Measurements from ENCODE around the gene SLC7A11. TPM values are rescaled to one million over a fixed set of nuclear protein-coding genes. Genes with fewer than 3 reads are reported as not detected.

SLC7A11 gene
- 1 to 10 TPM; 4.4 to 4.9 TPM for total RNA-seq

- H3K36me3 Mint-ChIP-seq (ENCODE audit: low read depth): no peaks in the 10 kb centered on the region
- H3K27ac Mint-ChIP-seq: peak within 1 kb of the TSS; percentile 88
- H3K4me3 Mint-ChIP-seq: peak within 1 kb of the TSS; percentile 78
- ChIA-PET POLR2A (interaction anchor here (0.6 to 0.8 kb wide), 2 partner anchors 9 to 666 kb away, joined by 3 to 4 read pairs; no protein-coding TSS in a partner anchor), CTCF (interaction anchor here (0.5 to 1.0 kb wide), 2 partner anchors 11 to 281 kb away, joined by 3 to 4 read pairs; no protein-coding TSS in a partner anchor)
- ATAC-seq (peak; percentile 95), DNase-seq (peak; percentile 75)
- intact Hi-C loops (cut with DNase I, micrococcal nuclease): loop anchor here in 1 of 2 experiments (2.0 to 5.0 kb wide), 4 partner anchors 775 to 1025 kb away; partner anchors contain the start of genes ELF2 and NOCT
- peaks cover 7% of the 10 kb centered on the region for H3K4me1 Mint-ChIP-seq
- H3K27me3 Mint-ChIP-seq: no peaks in the 10 kb centered on the region
- H3K9me3 Mint-ChIP-seq (ENCODE audit: low read depth): no peaks in the 10 kb centered on the region
Observed at GRCh38 chr4:138242076-138242833, at the start of gene SLC7A11. Gene SLC7A11 (minus strand): TSS chr4:138242349. CDS start chr4:138242069, 280 bp downstream.

- ATAC-seq (no peak), DNase-seq (no peak)
- H3K4me3 Mint-ChIP-seq: no peak overlapping the region
- no peaks in the 10 kb centered on the region for H3K36me3 Mint-ChIP-seq (ENCODE audit: low read depth)
- intact Hi-C loops (cut with DNase I, micrococcal nuclease): no loop called here
- H3K27me3 Mint-ChIP-seq: peaks cover 2% of the 10 kb centered on the region
- H3K9me3 Mint-ChIP-seq (ENCODE audit: low read depth): no peaks in the 10 kb centered on the region
- ChIA-PET POLR2A (no interaction called here), CTCF (no interaction called here)
- no peaks in the 10 kb centered on the region for H3K4me1 Mint-ChIP-seq
- no peak overlapping the region for H3K27ac Mint-ChIP-seq
Observed at GRCh38 chr4:138291431-138291830, 49.3 kb upstream of the SLC7A11 start.

- DNase-seq: no peak
- no peak for ATAC-seq
- Mint-ChIP-seq H3K36me3 (ENCODE audit: low read depth) (no peaks in the 10 kb centered on the region), H3K4me1 (no peaks in the 10 kb centered on the region), H3K9me3 (ENCODE audit: low read depth) (no peaks in the 10 kb centered on the region), H3K27me3 (peaks cover 2% of the 10 kb centered on the region), H3K27ac (no peak overlapping the region), H3K4me3 (no peak overlapping the region)
- intact Hi-C loops (cut with DNase I, micrococcal nuclease): no loop called here
- ChIA-PET CTCF (no interaction called here), POLR2A (interaction anchor here (0.6 kb wide), 1 partner anchor 595 kb away, joined by 3 read pairs; no protein-coding TSS in a partner anchor)
Observed at GRCh38 chr4:138290805-138291204, 48.7 kb upstream of the SLC7A11 start.

GRCh38 chr4:138279286-138279685 lies 37.1 kb upstream of the SLC7A11 start:
- intact Hi-C loops (cut with DNase I, micrococcal nuclease): no loop called here
- ChIA-PET CTCF (interaction anchor here (1.5 kb wide), 1 partner anchor 53 kb away, joined by 3 read pairs; no protein-coding TSS in a partner anchor), POLR2A (no interaction called here)
- ATAC-seq: no peak
- Mint-ChIP-seq H3K4me1 (no peaks in the 10 kb centered on the region), H3K4me3 (no peak overlapping the region), H3K36me3 (ENCODE audit: low read depth) (no peaks in the 10 kb centered on the region), H3K27me3 (no peaks in the 10 kb centered on the region), H3K27ac (no peak overlapping the region), H3K9me3 (ENCODE audit: low read depth) (no peaks in the 10 kb centered on the region)
- DNase-seq: no peak

- ChIA-PET CTCF (no interaction called here), POLR2A (no interaction called here)
- no peak for ATAC-seq
- intact Hi-C loops (cut with DNase I, micrococcal nuclease): no loop called here
- no peak for DNase-seq
- Mint-ChIP-seq H3K9me3 (ENCODE audit: low read depth) (no peaks in the 10 kb centered on the region), H3K27ac (no peak overlapping the region), H3K4me1 (no peaks in the 10 kb centered on the region), H3K36me3 (ENCODE audit: low read depth) (no peaks in the 10 kb centered on the region), H3K27me3 (peaks cover 2% of the 10 kb centered on the region), H3K4me3 (no peak overlapping the region)
Observed at GRCh38 chr4:138277133-138277532, 35.0 kb upstream of the SLC7A11 start.

- no peaks in the 10 kb centered on the region for H3K9me3 Mint-ChIP-seq (ENCODE audit: low read depth)
- H3K36me3 Mint-ChIP-seq (ENCODE audit: low read depth): no peaks in the 10 kb centered on the region
- peaks cover 2% of the 10 kb centered on the region for H3K27me3 Mint-ChIP-seq
- ChIA-PET CTCF (interaction anchor here (0.6 kb wide), 1 partner anchor 223 kb away, joined by 3 read pairs; no protein-coding TSS in a partner anchor), POLR2A (no interaction called here)
- no peak overlapping the region for H3K4me3 Mint-ChIP-seq
- intact Hi-C loops (cut with DNase I, micrococcal nuclease): no loop called here
- no peak for DNase-seq
- ATAC-seq: no peak
- no peaks in the 10 kb centered on the region for H3K4me1 Mint-ChIP-seq
- H3K27ac Mint-ChIP-seq: no peak overlapping the region
Observed at GRCh38 chr4:138275963-138276621, 33.9 kb upstream of the SLC7A11 start.

- POLR2A ChIA-PET: no interaction called here
- H3K4me1 Mint-ChIP-seq: no peaks in the 10 kb centered on the region
- CTCF ChIA-PET: no interaction called here
- intact Hi-C loops (cut with DNase I, micrococcal nuclease): no loop called here
- peaks cover 2% of the 10 kb centered on the region for H3K27me3 Mint-ChIP-seq
- H3K4me3 Mint-ChIP-seq: no peak overlapping the region
- no peak for ATAC-seq
- no peaks in the 10 kb centered on the region for H3K36me3 Mint-ChIP-seq (ENCODE audit: low read depth)
- no peaks in the 10 kb centered on the region for H3K9me3 Mint-ChIP-seq (ENCODE audit: low read depth)
- H3K27ac Mint-ChIP-seq: no peak overlapping the region
- no peak for DNase-seq
Observed at GRCh38 chr4:138275216-138275615, 33.1 kb upstream of the SLC7A11 start.

GRCh38 chr4:138269175-138269574 lies 27.0 kb upstream of the SLC7A11 start:
- no peak overlapping the region for H3K4me3 Mint-ChIP-seq
- DNase-seq (no peak), ATAC-seq (no peak)
- intact Hi-C loops (cut with DNase I, micrococcal nuclease): no loop called here
- CTCF ChIA-PET: no interaction called here
- no peak overlapping the region for H3K27ac Mint-ChIP-seq
- H3K9me3 Mint-ChIP-seq (ENCODE audit: low read depth): no peaks in the 10 kb centered on the region
- peaks cover 4% of the 10 kb centered on the region for H3K27me3 Mint-ChIP-seq
- no peaks in the 10 kb centered on the region for H3K36me3 Mint-ChIP-seq (ENCODE audit: low read depth)
- POLR2A ChIA-PET: no interaction called here
- H3K4me1 Mint-ChIP-seq: no peaks in the 10 kb centered on the region

DNA sequence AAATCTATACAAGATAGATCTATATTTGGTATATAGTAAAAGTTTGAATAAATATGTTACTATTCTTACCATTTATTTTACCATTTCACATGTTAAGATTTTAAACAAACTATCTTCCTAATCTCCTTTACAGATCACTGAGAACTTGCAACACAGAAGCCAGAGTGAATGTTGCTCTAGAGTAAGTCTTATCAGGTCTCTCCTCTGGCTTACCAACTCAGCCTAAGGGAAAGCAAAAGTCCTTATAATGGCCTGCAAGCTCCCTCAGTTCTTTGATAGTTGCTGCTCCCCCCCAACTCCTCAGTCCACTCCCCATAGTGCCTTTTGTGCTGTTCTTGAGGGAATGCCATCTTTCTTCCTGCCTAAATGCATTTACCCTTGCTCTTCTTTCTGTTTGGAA lies 25.7 kb upstream of the SLC7A11 start:
- no peaks in the 10 kb centered on the region for H3K36me3 Mint-ChIP-seq (ENCODE audit: low read depth)
- DNase-seq: no peak
- no peak for ATAC-seq
- no peaks in the 10 kb centered on the region for H3K9me3 Mint-ChIP-seq (ENCODE audit: low read depth)
- ChIA-PET CTCF (no interaction called here), POLR2A (no interaction called here)
- H3K4me3 Mint-ChIP-seq: no peak overlapping the region
- intact Hi-C loops (cut with DNase I, micrococcal nuclease): no loop called here
- H3K4me1 Mint-ChIP-seq: no peaks in the 10 kb centered on the region
- H3K27ac Mint-ChIP-seq: no peak overlapping the region
- H3K27me3 Mint-ChIP-seq: peaks cover 3% of the 10 kb centered on the region

- Mint-ChIP-seq H3K9me3 (ENCODE audit: low read depth) (no peaks in the 10 kb centered on the region), H3K4me3 (no peak overlapping the region), H3K27me3 (peaks cover 2% of the 10 kb centered on the region), H3K4me1 (no peaks in the 10 kb centered on the region), H3K36me3 (ENCODE audit: low read depth) (no peaks in the 10 kb centered on the region), H3K27ac (no peak overlapping the region)
- DNase-seq (no peak), ATAC-seq (no peak)
- intact Hi-C loops (cut with DNase I, micrococcal nuclease): no loop called here
- ChIA-PET POLR2A (no interaction called here), CTCF (no interaction called here)
Observed at GRCh38 chr4:138266948-138267347, 24.8 kb upstream of the SLC7A11 start.

DNA sequence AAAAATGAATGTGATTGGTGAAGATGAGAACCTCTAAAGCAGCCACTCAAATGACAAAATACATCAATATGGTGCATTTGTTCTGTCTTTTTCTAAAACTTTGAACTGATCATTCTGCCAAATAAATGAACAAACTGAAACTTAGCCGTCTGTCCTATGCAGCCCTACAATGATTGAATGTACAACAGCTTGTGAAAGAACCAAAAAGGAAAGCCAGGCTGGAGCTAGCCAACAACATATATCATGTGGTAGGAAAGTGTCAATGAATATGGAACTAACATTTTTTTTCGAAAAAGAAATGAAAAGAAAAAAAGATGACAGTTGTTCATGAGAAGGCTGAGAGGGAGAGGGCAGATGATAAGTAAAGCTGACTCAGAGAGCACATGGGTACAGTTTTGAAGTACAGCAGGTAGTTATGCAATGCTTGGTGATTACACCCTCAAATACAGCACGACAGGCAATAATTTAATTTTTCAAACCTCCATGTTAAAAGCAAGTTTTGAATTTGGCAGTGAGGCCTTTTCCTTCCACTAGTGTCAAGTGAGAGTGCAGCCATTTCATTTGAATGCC lies 21.2 kb upstream of the SLC7A11 start:
- DNase-seq (no peak), ATAC-seq (no peak)
- Mint-ChIP-seq H3K27ac (no peak overlapping the region), H3K36me3 (ENCODE audit: low read depth) (no peaks in the 10 kb centered on the region), H3K27me3 (peaks cover 2% of the 10 kb centered on the region), H3K4me1 (no peaks in the 10 kb centered on the region), H3K9me3 (ENCODE audit: low read depth) (no peaks in the 10 kb centered on the region), H3K4me3 (no peak overlapping the region)
- ChIA-PET CTCF (no interaction called here), POLR2A (no interaction called here)
- intact Hi-C loops (cut with DNase I, micrococcal nuclease): no loop called here

DNA sequence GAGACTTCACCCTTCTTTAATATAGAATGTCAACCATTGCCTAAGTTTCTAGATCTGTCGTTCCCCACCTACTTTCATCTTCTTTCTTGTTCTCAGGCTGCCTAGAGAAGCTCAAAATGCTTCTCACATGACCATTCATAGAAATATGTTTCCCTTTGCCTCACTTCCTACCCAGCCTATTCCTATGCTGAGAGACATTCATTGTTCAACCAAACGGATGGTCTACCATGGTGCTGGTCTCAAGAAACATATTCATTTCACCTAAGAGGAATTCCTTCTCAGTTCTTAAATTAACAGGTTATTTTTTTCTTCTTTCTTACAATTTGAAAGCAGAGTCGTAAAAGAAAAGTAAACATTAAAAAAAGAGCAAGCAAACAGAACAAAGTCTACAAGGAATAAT lies 20.3 kb upstream of the SLC7A11 start:
- ATAC-seq (no peak), DNase-seq (no peak)
- intact Hi-C loops (cut with DNase I, micrococcal nuclease): no loop called here
- Mint-ChIP-seq H3K27me3 (peaks cover 2% of the 10 kb centered on the region), H3K9me3 (ENCODE audit: low read depth) (no peaks in the 10 kb centered on the region), H3K4me3 (no peak overlapping the region), H3K36me3 (ENCODE audit: low read depth) (no peaks in the 10 kb centered on the region), H3K27ac (no peak overlapping the region), H3K4me1 (no peaks in the 10 kb centered on the region)
- ChIA-PET POLR2A (no interaction called here), CTCF (no interaction called here)
